ENCODE data around the gene ALOXE3. TPM values are rescaled to one million over a fixed set of nuclear protein-coding genes. Genes with fewer than 3 reads are reported as not detected.

Gene ALOXE3
- total and polyA plus RNA-seq, 7 donors = 0.17 TPM; not detected in 6

GRCh38 chr17:8100111-8100510, 18.2 kb downstream of the ALOXE3 start:
- no peaks in the 10 kb centered on the region for H3K36me3 ChIP-seq
- no peak overlapping the region for H3K27ac ChIP-seq
- WGBS, 2 donors = 22 to 41% methylated on average over 2 of the region's 2 CpGs
- TF ChIP-seq, protein P1, sequence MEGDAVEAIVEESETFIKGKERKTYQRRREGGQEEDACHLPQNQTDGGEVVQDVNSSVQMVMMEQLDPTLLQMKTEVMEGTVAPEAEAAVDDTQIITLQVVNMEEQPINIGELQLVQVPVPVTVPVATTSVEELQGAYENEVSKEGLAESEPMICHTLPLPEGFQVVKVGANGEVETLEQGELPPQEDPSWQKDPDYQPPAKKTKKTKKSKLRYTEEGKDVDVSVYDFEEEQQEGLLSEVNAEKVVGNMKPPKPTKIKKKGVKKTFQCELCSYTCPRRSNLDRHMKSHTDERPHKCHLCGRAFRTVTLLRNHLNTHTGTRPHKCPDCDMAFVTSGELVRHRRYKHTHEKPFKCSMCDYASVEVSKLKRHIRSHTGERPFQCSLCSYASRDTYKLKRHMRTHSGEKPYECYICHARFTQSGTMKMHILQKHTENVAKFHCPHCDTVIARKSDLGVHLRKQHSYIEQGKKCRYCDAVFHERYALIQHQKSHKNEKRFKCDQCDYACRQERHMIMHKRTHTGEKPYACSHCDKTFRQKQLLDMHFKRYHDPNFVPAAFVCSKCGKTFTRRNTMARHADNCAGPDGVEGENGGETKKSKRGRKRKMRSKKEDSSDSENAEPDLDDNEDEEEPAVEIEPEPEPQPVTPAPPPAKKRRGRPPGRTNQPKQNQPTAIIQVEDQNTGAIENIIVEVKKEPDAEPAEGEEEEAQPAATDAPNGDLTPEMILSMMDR (IDR thresholded peaks at IDR 0.05) = no peak
- TF ChIP-seq EP300 (IDR thresholded peaks at IDR 0.05) = no peak
- no peak for TF ChIP-seq POLR2A (IDR thresholded peaks at IDR 0.05)
- no peak for TF ChIP-seq POLR2AphosphoS5 (IDR thresholded peaks at IDR 0.05)
- intact Hi-C loops (cut with DNase I) = no loop called here
- H3K27me3 ChIP-seq = peaks cover 0 to 5% (median 0%) of the 10 kb centered on the region in 3 donors
- H3K9me3 ChIP-seq = no peaks in the 10 kb centered on the region
- no peak for DNase-seq
- H3K4me3 ChIP-seq = no peak overlapping the region
- no peaks in the 10 kb centered on the region for H3K4me1 ChIP-seq

DNA sequence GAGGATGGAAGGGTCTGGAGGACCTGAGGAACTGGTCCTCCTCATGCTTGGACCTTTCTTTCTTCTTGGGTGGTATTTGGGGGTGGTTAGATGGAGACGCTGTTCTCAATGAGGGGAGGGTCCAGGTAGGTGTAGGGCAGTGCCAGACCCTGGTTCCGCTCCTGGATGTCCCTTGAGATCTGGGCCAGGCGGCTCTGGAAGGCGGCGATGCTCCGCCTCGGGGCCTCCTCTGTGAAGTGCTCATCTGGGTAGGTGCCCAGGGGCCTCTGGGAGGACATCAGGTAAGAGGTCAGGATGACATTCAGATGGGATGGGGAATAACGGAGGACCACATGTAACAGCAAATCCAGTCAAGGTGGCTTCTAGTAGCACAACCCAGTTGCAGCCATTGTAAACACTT, 21.8 kb downstream of the ALOXE3 start:
- WGBS, 2 donors = 91 to 94% methylated on average over 8 of the region's 8 CpGs
- no peak overlapping the region for H3K27ac ChIP-seq
- no peak for TF ChIP-seq POLR2A (IDR thresholded peaks at IDR 0.05)
- no peak for TF ChIP-seq EP300 (IDR thresholded peaks at IDR 0.05)
- H3K9me3 ChIP-seq = no peaks in the 10 kb centered on the region
- H3K27me3 ChIP-seq = peaks cover 0 to 10% (median 0%) of the 10 kb centered on the region in 3 donors
- intact Hi-C loops (cut with DNase I) = no loop called here
- no peaks in the 10 kb centered on the region for H3K4me1 ChIP-seq
- H3K4me3 ChIP-seq = no peak overlapping the region
- DNase-seq = no peak
- H3K36me3 ChIP-seq = no peaks in the 10 kb centered on the region

- Histone ChIP-seq H3K9me3 (no peaks in the 10 kb centered on the region), H3K27ac (no peak overlapping the region), H3K4me1 (no peaks in the 10 kb centered on the region), H3K4me3 (no peak overlapping the region), H3K36me3 (no peaks in the 10 kb centered on the region), H3K27me3 (peaks cover 0 to 21% (median 0%) of the 10 kb centered on the region in 3 donors)
- WGBS, 2 donors = 83 to 89% methylated on average over 6 of the region's 6 CpGs
- DNase-seq = no peak
- TF ChIP-seq POLR2AphosphoS5 (IDR thresholded peaks at IDR 0.05) (no peak), POLR2A (IDR thresholded peaks at IDR 0.05) (no peak), EP300 (IDR thresholded peaks at IDR 0.05) (no peak)
- TF ChIP-seq, protein P1 (IDR thresholded peaks at IDR 0.05) = no peak
- intact Hi-C loops (cut with DNase I) = loop anchor here (2.0 kb wide), 1 partner anchor 23 kb away; the partner anchor contains the start of gene ALOXE3
Observed at GRCh38 chr17:8095361-8095760, 23.0 kb downstream of the ALOXE3 start.

GRCh38 chr17:8091033-8091687, 27.2 kb downstream of the ALOXE3 start:
- H3K27me3 ChIP-seq = peaks cover 0 to 40% (median 0%) of the 10 kb centered on the region in 3 donors
- DNase-seq = no peak
- intact Hi-C loops (cut with DNase I) = no loop called here

GRCh38 chr17:8089728-8090127, 28.6 kb downstream of the ALOXE3 start:
- WGBS, 2 donors = 78 to 79% methylated on average over 6 of the region's 6 CpGs
- TF ChIP-seq POLR2A (IDR thresholded peaks at IDR 0.05) = no peak
- TF ChIP-seq EP300 (IDR thresholded peaks at IDR 0.05) = no peak
- TF ChIP-seq, protein P1 (IDR thresholded peaks at IDR 0.05) = no peak
- TF ChIP-seq POLR2AphosphoS5 (IDR thresholded peaks at IDR 0.05) = no peak
- no peak overlapping the region for H3K27ac ChIP-seq
- peaks cover 0 to 47% (median 0%) of the 10 kb centered on the region in 3 donors for H3K27me3 ChIP-seq
- no peaks in the 10 kb centered on the region for H3K36me3 ChIP-seq
- DNase-seq = no peak
- no peaks in the 10 kb centered on the region for H3K9me3 ChIP-seq
- H3K4me1 ChIP-seq = no peaks in the 10 kb centered on the region
- intact Hi-C loops (cut with DNase I) = no loop called here
- no peak overlapping the region for H3K4me3 ChIP-seq

More at GRCh38 chr17:8091033-8091687, 27.2 kb downstream of the ALOXE3 start:
- WGBS, 2 donors = 43 to 60% methylated on average over 9 of the region's 9 CpGs
- TF ChIP-seq EP300 (IDR thresholded peaks at IDR 0.05) = no peak
- TF ChIP-seq POLR2A (IDR thresholded peaks at IDR 0.05) = no peak
- TF ChIP-seq, protein P1 (IDR thresholded peaks at IDR 0.05) = no peak
- Histone ChIP-seq H3K4me1 (no peaks in the 10 kb centered on the region), H3K36me3 (no peaks in the 10 kb centered on the region), H3K27ac (no peak overlapping the region), H3K4me3 (no peak overlapping the region), H3K9me3 (no peaks in the 10 kb centered on the region)

All from sigmoid colon (tissue), 7 donors.